M059J (cell line): Measurements from ENCODE around the gene JPH3. TPM values are rescaled to one million over a fixed set of nuclear protein-coding genes. Genes with fewer than 3 reads are reported as not detected.

ENCODE experiments used
- DNase-seq: peaks from one replicate; pipeline ENCODE4 v3.0.0-alpha.2; 2012; ENCODE audit warnings: low read depth
- total RNA-seq: library from RNA; depleted of rRNA; stranded (reverse); fragments of >200 nt; shearing (Covaris generic); gene quantifications from 2 replicates; pipeline ENCODE4 v1.2.3, GENCODE V29; 2014; rRNA removed

JPH3 gene
- total RNA-seq: 0.05 TPM in 1 of 2 replicates, not detected in the other

DNA sequence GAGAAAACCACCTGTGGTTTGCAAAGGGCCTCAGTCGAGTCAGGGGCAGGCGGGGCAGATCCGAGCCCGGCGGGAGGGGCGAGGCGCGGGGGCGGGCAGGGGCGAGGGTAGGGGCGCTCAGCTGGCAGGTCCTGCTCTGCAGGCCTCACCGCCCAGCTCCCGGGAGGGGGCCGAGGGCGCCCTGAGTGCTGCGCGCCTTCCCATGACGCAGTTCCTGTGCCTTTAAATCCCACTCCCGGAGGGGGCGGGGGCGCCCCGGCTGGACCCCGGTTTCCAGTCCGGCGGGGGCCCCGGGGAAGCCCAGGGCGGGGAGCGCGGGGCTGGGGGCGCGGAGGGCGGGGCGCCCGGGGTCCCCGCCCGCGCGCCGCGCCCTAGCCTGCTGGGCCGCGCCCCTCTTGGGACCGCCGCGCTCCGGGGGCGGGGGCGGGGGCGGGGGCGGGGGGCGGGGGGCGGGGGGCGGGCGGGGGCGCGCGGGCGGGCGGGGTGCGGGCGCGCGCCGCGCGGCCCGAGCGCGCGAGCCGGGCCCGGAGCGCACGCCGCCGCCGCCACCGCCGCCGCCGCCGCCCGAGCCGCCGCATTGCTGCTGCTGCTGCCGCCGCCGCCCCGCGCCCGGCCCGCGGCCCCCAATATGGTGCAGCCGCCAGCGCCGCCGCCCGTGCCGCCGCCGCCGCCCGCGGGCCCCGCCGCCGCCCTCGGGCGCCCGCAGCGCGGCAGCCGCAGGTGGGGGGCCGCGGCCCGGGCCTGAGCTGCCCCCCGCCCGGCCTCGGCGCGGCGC, at the start of gene JPH3:
Gene JPH3, plus strand, starts transcription at position 508 of the 775 bp plus-strand sequence. CDS start 639 bp downstream, outside the sequence.
- no peak for DNase-seq

GRCh38 chr16:87552772-87553573, 49.3 kb upstream of the JPH3 start:
- DNase-seq: peak; percentile 52

- no peak for DNase-seq
These were observed 47.4 kb upstream of the JPH3 start for GRCh38 chr16:87554754-87555427.

- no peak for DNase-seq
These were observed 46.7 kb upstream of the JPH3 start for GRCh38 chr16:87555647-87556046.

DNA sequence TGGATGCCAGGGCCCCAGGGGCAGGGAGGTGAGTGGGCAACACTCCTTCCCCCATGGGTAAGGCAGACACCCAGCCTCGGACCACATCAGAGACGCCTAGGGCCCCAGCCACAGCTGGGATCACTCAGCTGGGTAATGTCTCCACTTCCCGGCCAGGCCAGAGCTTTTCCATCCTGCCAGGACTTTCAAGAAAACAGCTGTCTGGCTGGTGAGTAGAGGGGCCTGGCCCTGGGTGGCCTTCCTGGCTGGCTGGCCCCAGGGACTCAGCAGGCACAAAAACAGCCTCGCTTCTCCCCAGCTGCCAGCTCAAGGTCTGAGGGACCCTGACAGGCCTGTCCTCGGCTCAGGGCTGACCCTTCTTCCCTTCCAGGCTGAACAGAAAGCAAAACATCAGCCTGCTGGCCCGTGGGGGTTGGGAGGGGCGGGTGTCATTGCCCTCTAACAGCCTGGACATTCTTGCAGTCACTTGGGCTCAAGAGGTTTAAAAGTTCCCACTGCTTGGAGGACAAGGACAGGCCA, 45.3 kb upstream of the JPH3 start:
- DNase-seq: no peak

- no peak for DNase-seq
These were observed 43.6 kb upstream of the JPH3 start for GRCh38 chr16:87558682-87559081.

DNA sequence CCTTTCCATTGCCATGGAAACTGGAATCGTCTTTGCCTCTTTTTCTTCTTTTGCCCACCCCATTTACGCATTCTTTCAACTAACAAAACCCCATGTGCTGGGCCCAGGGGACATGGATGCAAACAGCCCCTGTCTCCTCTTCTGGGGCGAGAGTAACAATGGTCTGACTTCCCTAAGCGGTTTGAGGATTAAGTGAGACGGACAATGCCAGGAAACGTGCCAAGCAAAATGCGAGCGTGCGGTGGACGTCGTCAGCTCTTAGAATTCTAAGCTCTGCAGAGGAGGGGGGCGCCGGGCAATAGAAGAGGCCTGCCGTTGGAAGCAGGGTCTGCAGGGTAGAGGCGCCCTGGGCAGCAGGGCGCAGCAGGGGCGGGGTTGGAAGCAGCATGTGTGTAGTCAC, 42.4 kb upstream of the JPH3 start:
- DNase-seq: no peak

DNA sequence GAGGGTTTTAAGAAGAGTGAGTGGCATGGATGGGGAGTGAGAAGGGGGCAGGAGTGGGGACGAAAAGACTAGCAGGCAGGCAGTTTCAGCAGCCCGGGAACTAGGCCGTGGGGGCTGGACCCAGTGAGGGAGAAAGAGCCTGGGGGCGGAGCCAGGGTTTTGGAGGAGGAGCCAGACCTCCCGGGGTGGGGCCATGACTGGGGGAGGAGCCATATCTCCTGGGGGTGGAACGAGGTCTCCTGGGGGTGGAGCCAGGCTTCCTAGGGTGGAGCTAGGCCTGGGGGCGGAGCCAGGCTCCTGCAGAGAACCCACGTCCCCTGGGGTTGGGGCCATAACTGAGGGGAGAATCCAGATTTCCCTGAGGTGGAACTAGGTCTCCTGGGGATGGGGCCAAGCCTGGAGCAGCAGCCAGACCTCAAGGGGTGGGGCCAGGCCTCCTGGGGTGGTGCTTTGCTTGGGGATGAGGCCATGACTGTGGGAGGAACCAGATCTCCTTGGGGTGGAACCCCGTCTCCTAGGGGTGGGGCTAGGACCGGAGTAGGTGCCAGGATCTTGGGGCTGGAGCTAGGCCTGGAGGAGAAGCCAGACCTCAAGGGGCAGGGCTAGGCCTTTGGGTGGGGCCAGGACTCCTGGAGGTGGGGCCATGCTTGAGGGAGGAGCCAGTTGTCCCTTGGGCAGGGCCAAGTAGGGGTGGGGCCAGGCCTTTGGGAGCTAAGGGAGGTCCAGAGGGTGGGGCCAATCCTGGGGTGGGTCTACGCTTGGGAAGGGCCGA, 41.7 kb upstream of the JPH3 start:
- peak; percentile 36 for DNase-seq

- DNase-seq: no peak
These were observed 40.9 kb upstream of the JPH3 start for GRCh38 chr16:87561200-87562105.

GRCh38 chr16:87562201-87562600, 40.1 kb upstream of the JPH3 start:
- DNase-seq: no peak

DNA sequence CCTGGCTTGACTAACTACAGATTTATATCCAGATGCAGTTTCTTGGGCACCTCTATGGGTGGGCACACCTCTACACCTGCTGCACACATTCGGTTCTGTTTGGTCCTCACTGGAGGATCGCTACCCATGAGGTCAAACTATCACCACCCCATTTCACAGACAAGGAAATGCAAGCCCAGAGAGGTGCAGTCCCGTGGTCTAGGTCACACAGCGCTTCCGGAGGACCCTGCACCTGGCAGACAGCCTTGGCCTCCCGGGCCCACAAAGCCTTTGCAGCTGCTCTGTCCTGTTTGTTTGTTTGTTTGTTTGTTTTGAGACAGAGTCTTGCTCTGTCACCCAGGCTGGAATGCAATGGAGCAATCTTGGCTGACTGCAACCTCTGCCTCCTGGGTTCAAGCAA, 39.3 kb upstream of the JPH3 start:
- no peak for DNase-seq

- DNase-seq: no peak
These were observed 38.4 kb upstream of the JPH3 start for GRCh38 chr16:87563714-87564523.

DNA sequence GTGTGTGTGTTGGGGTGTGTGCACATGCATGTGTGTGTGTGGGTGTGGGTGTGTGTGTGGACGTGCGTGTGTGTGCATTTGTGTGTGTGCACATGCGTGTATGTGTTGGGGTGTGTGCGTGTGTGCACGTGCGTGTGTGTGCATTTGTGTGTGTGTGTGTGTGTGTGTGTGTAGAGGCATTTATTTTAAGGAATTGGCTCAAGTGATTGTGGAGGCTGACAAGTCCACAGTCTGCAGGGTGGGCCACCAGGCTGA, 37.9 kb upstream of the JPH3 start:
- no peak for DNase-seq

- DNase-seq: peak; percentile 38
These were observed 32.4 kb upstream of the JPH3 start for GRCh38 chr16:87569601-87570571.

- DNase-seq: no peak
These were observed 31.8 kb upstream of the JPH3 start for GRCh38 chr16:87570572-87570937.

GRCh38 chr16:87570938-87571867, 31.1 kb upstream of the JPH3 start:
- peak; percentile 63 for DNase-seq

DNA sequence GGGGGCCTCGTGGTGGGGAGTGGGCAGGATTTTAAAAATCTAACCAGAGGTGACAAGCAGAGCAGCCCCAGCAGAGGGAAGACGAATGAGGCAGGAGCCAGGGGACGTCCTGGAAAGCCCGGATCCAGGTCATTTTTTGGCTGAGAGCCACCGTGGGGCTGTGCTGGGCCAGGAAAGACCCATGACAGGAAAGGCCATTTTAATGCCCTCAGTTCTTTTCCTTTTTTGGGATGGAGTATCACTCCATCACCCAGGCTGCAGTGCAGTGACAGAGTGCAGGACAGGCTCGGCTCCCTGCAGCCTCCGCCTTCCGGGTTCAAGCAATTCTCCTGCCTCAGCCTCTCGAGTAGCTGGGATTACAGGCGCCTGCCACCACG, 30.5 kb upstream of the JPH3 start:
- DNase-seq: no peak

GRCh38 chr16:87572959-87573358, 29.3 kb upstream of the JPH3 start:
- no peak for DNase-seq
